ENCODE measurements around the gene SYCE3.
A peak's percentile ranks its signal among the peaks of the same experiment; 100 is the strongest.

The SYCE3 gene

GRCh38 chr22:50599816-50600455 is 37.2 kb upstream of the SYCE3 start:
- peak; percentile 66 for DNase-seq

- DNase-seq = no peak
Observed at GRCh38 chr22:50597097-50597496, 34.4 kb upstream of the SYCE3 start.

GRCh38 chr22:50595189-50595588 is 32.5 kb upstream of the SYCE3 start:
- no peak for DNase-seq

- DNase-seq = no peak
Observed at GRCh38 chr22:50587407-50587806, 24.7 kb upstream of the SYCE3 start.

- DNase-seq = no peak
Observed at GRCh38 chr22:50586416-50586815, 23.7 kb upstream of the SYCE3 start.

- DNase-seq = no peak
Observed at GRCh38 chr22:50585781-50586180, 23.1 kb upstream of the SYCE3 start.

GRCh38 chr22:50585238-50585637 is 22.5 kb upstream of the SYCE3 start:
- DNase-seq = no peak

GRCh38 chr22:50584106-50585096 is 21.7 kb upstream of the SYCE3 start:
- no peak for DNase-seq

- no peak for DNase-seq
Observed at GRCh38 chr22:50583294-50583861, 20.7 kb upstream of the SYCE3 start.

- DNase-seq = peak; percentile 98
Observed at GRCh38 chr22:50582493-50583293, 20.0 kb upstream of the SYCE3 start, which contains the start of gene CHKB. TSS of gene CHKB (minus strand) at chr22:50582849. CDS start at chr22:50582781, 68 bp downstream.

- DNase-seq = no peak
Observed at GRCh38 chr22:50581950-50582492, 19.3 kb upstream of the SYCE3 start.

- DNase-seq = no peak
Observed at GRCh38 chr22:50581031-50581949, 18.6 kb upstream of the SYCE3 start.

- no peak for DNase-seq
Observed at GRCh38 chr22:50579752-50580151, 17.0 kb upstream of the SYCE3 start.

- no peak for DNase-seq
Observed at GRCh38 chr22:50578776-50579310, 16.1 kb upstream of the SYCE3 start.

GRCh38 chr22:50577987-50578775 is 15.5 kb upstream of the SYCE3 start, which contains the start of gene CPT1B:
TSS of gene CPT1B (minus strand) at chr22:50578427. CDS start at chr22:50577915, 512 bp downstream.
- DNase-seq = no peak

GRCh38 chr22:50577697-50577986 is 14.9 kb upstream of the SYCE3 start:
- no peak for DNase-seq

- DNase-seq = no peak
Observed at GRCh38 chr22:50576806-50577696, 14.3 kb upstream of the SYCE3 start.

GRCh38 chr22:50576070-50576469 is 13.4 kb upstream of the SYCE3 start:
- no peak for DNase-seq

GRCh38 chr22:50575426-50575941 is 12.8 kb upstream of the SYCE3 start:
- DNase-seq = no peak
